Measurements from ENCODE around the gene PIP5K1B.

- TF ChIP-seq CTCF (conservative IDR thresholded peaks at IDR 0.05; ENCODE audit: low read length): no peak
- no peak for TF ChIP-seq EZH2phosphoT487 (IDR thresholded peaks at IDR 0.05; ENCODE audit: borderline replicate concordance)
Observed at GRCh38 chr9:68730570-68731235, 25.7 kb downstream of the PIP5K1B start.

Measured in Loucy (cell line).